Nephron progenitor cell (in vitro differentiated cells): ENCODE measurements around the gene GNAZ.

Source experiments
- DNase-seq: peaks from one replicate; pipeline ENCODE4 v3.0.0; 2021
- H3K27ac Mint-ChIP-seq: 2 replicates; pipeline ENCODE4 v1.8.0; 2021; ENCODE audit warnings: mild to moderate bottlenecking, moderate library complexity, mixed read lengths
- H3K27me3 Mint-ChIP-seq: 2 replicates; pipeline ENCODE4 v1.8.0; 2021; ENCODE audit warnings: mild to moderate bottlenecking, low read depth, mixed read lengths; ENCODE audit not compliant: poor library complexity
- H3K36me3 Mint-ChIP-seq: 2 replicates; pipeline ENCODE4 v1.8.0; 2021; ENCODE audit warnings: low read depth, mixed read lengths
- H3K4me1 Mint-ChIP-seq: 2 replicates; pipeline ENCODE4 v1.8.0; 2021; ENCODE audit warnings: mixed read lengths
- H3K4me3 Mint-ChIP-seq: 2 replicates; pipeline ENCODE4 v1.8.0; 2021; ENCODE audit warnings: mild to moderate bottlenecking, moderate library complexity, mixed read lengths
- H3K9me3 Mint-ChIP-seq: 2 replicates; pipeline ENCODE4 v1.8.0; 2021; ENCODE audit warnings: mild to moderate bottlenecking, moderate library complexity, mixed read lengths
- TF ChIP-seq, protein P1 (sequence below): fragments of 200-600 bp; sonication (generic); IDR thresholded peaks from 2 replicates; pipeline ENCODE4 v1.5.0; 2021; ENCODE audit warnings: antibody characterized with exemption

Gene GNAZ

GRCh38 chr22:23083315-23084021 lies 13.1 kb downstream of the GNAZ start:
- Mint-ChIP-seq H3K9me3 (no peaks in the 10 kb centered on the region), H3K4me1 (peaks cover 42% of the 10 kb centered on the region), H3K4me3 (no peak overlapping the region), H3K27me3 (peaks cover 15% of the 10 kb centered on the region), H3K27ac (no peak overlapping the region), H3K36me3 (no peaks in the 10 kb centered on the region)
- TF ChIP-seq, protein P1, sequence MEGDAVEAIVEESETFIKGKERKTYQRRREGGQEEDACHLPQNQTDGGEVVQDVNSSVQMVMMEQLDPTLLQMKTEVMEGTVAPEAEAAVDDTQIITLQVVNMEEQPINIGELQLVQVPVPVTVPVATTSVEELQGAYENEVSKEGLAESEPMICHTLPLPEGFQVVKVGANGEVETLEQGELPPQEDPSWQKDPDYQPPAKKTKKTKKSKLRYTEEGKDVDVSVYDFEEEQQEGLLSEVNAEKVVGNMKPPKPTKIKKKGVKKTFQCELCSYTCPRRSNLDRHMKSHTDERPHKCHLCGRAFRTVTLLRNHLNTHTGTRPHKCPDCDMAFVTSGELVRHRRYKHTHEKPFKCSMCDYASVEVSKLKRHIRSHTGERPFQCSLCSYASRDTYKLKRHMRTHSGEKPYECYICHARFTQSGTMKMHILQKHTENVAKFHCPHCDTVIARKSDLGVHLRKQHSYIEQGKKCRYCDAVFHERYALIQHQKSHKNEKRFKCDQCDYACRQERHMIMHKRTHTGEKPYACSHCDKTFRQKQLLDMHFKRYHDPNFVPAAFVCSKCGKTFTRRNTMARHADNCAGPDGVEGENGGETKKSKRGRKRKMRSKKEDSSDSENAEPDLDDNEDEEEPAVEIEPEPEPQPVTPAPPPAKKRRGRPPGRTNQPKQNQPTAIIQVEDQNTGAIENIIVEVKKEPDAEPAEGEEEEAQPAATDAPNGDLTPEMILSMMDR = no peak
- DNase-seq = no peak

- Mint-ChIP-seq H3K4me3 (no peak overlapping the region), H3K36me3 (no peaks in the 10 kb centered on the region), H3K9me3 (no peaks in the 10 kb centered on the region), H3K27ac (no peak overlapping the region), H3K4me1 (peaks cover 33% of the 10 kb centered on the region), H3K27me3 (peaks cover 12% of the 10 kb centered on the region)
- TF ChIP-seq, protein P1 = no peak
- no peak for DNase-seq
Measured at GRCh38 chr22:23084453-23085350, 14.4 kb downstream of the GNAZ start.

DNA sequence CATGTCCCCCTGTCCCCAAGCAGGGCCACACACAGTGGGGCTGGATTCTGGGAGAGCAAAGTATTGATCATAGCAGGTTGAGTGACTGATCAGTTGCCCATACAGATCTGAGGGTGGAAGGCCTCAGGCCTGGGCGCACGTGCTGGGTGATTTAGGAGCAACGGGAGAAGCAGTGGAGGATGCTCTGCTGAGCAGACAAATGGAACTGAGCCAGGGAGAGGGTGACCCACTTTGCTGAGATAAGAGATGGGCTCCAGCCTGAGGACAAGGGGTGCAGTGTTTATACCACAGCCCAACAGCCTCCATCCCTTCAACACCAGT lies 15.0 kb downstream of the GNAZ start:
- H3K9me3 Mint-ChIP-seq = no peaks in the 10 kb centered on the region
- peaks cover 12% of the 10 kb centered on the region for H3K27me3 Mint-ChIP-seq
- no peak for DNase-seq
- no peaks in the 10 kb centered on the region for H3K36me3 Mint-ChIP-seq
- H3K4me3 Mint-ChIP-seq = no peak overlapping the region
- no peak overlapping the region for H3K27ac Mint-ChIP-seq
- peaks cover 33% of the 10 kb centered on the region for H3K4me1 Mint-ChIP-seq
- TF ChIP-seq, protein P1 = no peak

- H3K4me3 Mint-ChIP-seq = no peak overlapping the region
- peaks cover 12% of the 10 kb centered on the region for H3K27me3 Mint-ChIP-seq
- no peaks in the 10 kb centered on the region for H3K36me3 Mint-ChIP-seq
- TF ChIP-seq, protein P1 = no peak
- peak overlapping the region; percentile 71 for H3K27ac Mint-ChIP-seq
- H3K4me1 Mint-ChIP-seq = peaks cover 33% of the 10 kb centered on the region
- no peaks in the 10 kb centered on the region for H3K9me3 Mint-ChIP-seq
- DNase-seq = no peak
Measured at GRCh38 chr22:23085785-23086184, 15.5 kb downstream of the GNAZ start.

DNA sequence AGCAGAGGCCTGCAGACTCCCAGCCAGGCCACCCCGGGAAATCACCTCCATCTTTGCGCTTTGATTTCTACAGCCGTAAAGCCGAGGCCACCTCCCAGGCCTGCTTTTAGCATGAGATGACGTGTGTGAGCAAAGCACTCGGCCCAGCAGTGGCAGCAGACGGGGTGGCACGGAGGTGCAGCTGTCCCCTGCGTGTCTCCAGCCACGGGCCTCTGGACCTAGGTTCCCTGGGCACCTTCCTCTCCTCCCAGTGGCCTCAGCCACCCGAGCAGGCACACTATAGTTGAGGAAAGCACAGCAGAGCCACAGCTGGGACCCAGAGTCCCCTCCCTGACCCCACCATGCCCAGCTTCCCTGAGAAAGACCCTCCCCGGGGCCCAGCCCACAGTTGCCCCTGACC lies 15.9 kb downstream of the GNAZ start:
- H3K27me3 Mint-ChIP-seq = peaks cover 12% of the 10 kb centered on the region
- no peaks in the 10 kb centered on the region for H3K36me3 Mint-ChIP-seq
- DNase-seq = no peak
- peaks cover 33% of the 10 kb centered on the region for H3K4me1 Mint-ChIP-seq
- no peak overlapping the region for H3K27ac Mint-ChIP-seq
- TF ChIP-seq, protein P1 = no peak
- H3K4me3 Mint-ChIP-seq = no peak overlapping the region
- no peaks in the 10 kb centered on the region for H3K9me3 Mint-ChIP-seq
